Caco-2 (cell line): Measurements from ENCODE around the gene TRPM4. TPM values are rescaled to one million over a fixed set of nuclear protein-coding genes. Genes with fewer than 3 reads are reported as not detected.

ENCODE experiments used
- BruUV-seq: library from RNA; stranded (reverse); fragments of 400-500 nt; replicated peaks from 2 replicates; lab custom pipeline; 2021; lab: Mats Ljungman, UMichigan
- CTCF ChIA-PET: fragments of 300-600 bp; sonication (Branson Sonifier 250); formaldehyde crosslinking; loops from one replicate; lab custom pipeline; 2022; ENCODE audit warnings: antibody characterized with exemption; lab: Charles Lee
- POLR2A ChIA-PET: fragments of 300-600 bp; sonication (Branson Sonifier 250); formaldehyde crosslinking; loops from one replicate; lab custom pipeline; 2022; ENCODE audit warnings: antibody characterized with exemption; lab: Charles Lee
- DNase-seq, 2 experiments: peaks; one replicate each; pipeline versions ENCODE4 v3.0.0 to v3.0.0-alpha.2; 2020 to 2022
- H3K27me3 ChIP-seq: replicated peaks from 2 replicates; pipeline ENCODE4 v1.6.0; 2011; ENCODE audit warnings: low read length; ENCODE audit not compliant: control insufficient read depth, insufficient read depth
- H3K36me3 ChIP-seq: 2 replicates; pipeline ENCODE4 v1.5.1; 2011; ENCODE audit warnings: low read length; ENCODE audit not compliant: control insufficient read depth, insufficient read depth
- H3K4me1 ChIP-seq: fragments of 250-450 bp; sonication (Bioruptor Pico); 2 replicates; pipeline ENCODE4 v1.5.1; 2020; ENCODE audit warnings: mild to moderate bottlenecking
- H3K4me3 ChIP-seq: 2 replicates; pipeline ENCODE4 v1.5.1; 2011; ENCODE audit warnings: low read depth, mild to moderate bottlenecking, control low read depth, low read length
- H3K9me3 ChIP-seq: fragments of 250-450 bp; sonication (Bioruptor Pico); 2 replicates; pipeline ENCODE4 v1.5.1; 2020; ENCODE audit warnings: mild to moderate bottlenecking, moderate library complexity
- H3K27ac Mint-ChIP-seq: one replicate; pipeline ENCODE4 v1.8.0; 2022; ENCODE audit warnings: mixed read lengths; ENCODE audit not compliant: unreplicated experiment
- H3K27me3 Mint-ChIP-seq: one replicate; pipeline ENCODE4 v1.8.0; 2022; ENCODE audit warnings: mixed read lengths; ENCODE audit not compliant: insufficient read depth, unreplicated experiment
- H3K36me3 Mint-ChIP-seq: one replicate; pipeline ENCODE4 v1.8.0; 2022; ENCODE audit warnings: mild to moderate bottlenecking, mixed read lengths; ENCODE audit not compliant: insufficient read depth, unreplicated experiment
- H3K4me1 Mint-ChIP-seq: one replicate; pipeline ENCODE4 v1.8.0; 2022; ENCODE audit warnings: low read depth, mixed read lengths; ENCODE audit not compliant: unreplicated experiment
- H3K4me3 Mint-ChIP-seq: one replicate; pipeline ENCODE4 v1.8.0; 2022; ENCODE audit warnings: mild to moderate bottlenecking, moderate library complexity, mixed read lengths; ENCODE audit not compliant: unreplicated experiment
- H3K9me3 Mint-ChIP-seq: one replicate; pipeline ENCODE4 v1.8.0; 2022; ENCODE audit warnings: mixed read lengths; ENCODE audit not compliant: unreplicated experiment
- CTCF ChIP-seq, 2 experiments: fragments of 200-600 bp in 1 of 2; IDR thresholded peaks; 1 replicate in 1 of 2; 2 replicates in 1 of 2; pipeline versions ENCODE4 v1.5.1 to v1.8.0; 2011 to 2022; ENCODE audit warnings: antibody characterized with exemption in 1 of 2, control low read depth in 1 of 2, inconsistent platforms in 1 of 2, low read depth in 1 of 2, low read length in 1 of 2, mild to moderate bottlenecking in 1 of 2, moderate library complexity in 1 of 2; ENCODE audit not compliant: insufficient read depth in 1 of 2, severe bottlenecking in 1 of 2, unreplicated experiment in 1 of 2
- intact Hi-C: fragments of 100-400 bp; cut with micrococcal nuclease; formaldehyde crosslinking; loops from one replicate; pipeline ENCODE4 v1.10.0; 2022; ENCODE audit not compliant: unreplicated experiment
- total RNA-seq: library from RNA; stranded (reverse); gene quantifications from 2 replicates; pipeline ENCODE4 v1.2.3, GENCODE V29; 2022

Gene TRPM4
- total RNA-seq, 1 experiment from 2014 or later: 27.8 TPM

DNA sequence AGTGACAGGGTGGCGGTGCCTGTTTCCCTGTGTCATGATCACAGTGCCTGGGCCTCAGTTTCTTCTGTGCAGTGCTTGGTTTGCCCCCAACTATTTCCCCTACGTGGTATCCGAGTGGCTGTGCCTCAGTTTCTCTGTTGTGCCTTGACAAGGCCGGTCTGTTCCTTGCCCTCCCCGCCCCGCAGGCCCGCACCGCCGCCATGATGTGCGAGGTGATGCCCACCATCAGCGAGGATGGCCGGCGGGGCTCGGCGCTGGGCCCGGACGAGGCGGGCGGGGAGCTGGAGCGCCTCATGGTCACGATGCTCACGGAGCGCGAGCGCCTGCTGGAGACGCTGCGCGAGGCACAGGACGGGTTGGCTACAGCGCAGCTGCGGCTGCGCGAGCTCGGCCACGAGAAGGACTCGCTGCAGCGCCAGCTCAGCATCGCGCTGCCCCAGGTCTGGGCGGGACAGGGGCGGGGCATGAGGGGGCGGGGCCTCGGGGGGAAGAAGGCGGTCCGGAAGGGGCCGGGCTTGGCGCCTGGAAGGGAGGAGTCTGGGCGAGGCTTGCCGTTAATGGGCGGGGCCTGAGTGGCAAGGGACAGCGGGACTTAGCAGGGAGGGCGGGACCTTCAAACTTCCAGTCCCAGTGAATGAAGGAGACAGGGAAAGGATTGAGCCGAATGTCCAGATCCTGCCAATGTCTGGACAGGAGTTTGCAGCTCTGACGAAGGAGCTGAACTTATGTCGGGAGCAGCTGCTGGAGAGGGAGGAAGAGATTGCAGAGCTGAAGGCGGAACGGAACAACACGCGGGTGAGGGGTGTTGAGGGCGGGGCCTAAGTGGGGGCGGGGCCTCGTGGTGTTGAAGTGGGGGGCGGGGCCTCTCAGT is 29.7 kb upstream of the TRPM4 start:
- no peaks in the 10 kb centered on the region for H3K27me3 Mint-ChIP-seq
- peak in 1 of 2 experiments; percentile 16 for TF ChIP-seq CTCF (IDR thresholded peaks at IDR 0.05; ENCODE audit: insufficient read depth in 1 of 2, low read depth in 1 of 2, low read length in 1 of 2, severe bottlenecking in 1 of 2, unreplicated experiment in 1 of 2)
- DNase-seq: peak; percentile 98
- Histone ChIP-seq H3K4me1 (peaks cover 17% of the 10 kb centered on the region; the same call in 1 of the 2 replicates), H3K36me3 (peaks cover 2% of the 10 kb centered on the region; the same call in 1 of the 2 replicates), H3K9me3 (no peaks in the 10 kb centered on the region), H3K27me3 (no peaks in the 10 kb centered on the region), H3K4me3 (peak overlapping the region; percentile 46)
- TSS peak; percentile 77 for BruUV-seq
- H3K9me3 Mint-ChIP-seq: peaks cover 7% of the 10 kb centered on the region
- intact Hi-C loops: loop anchor here (1.0 kb wide), 2 partner anchors 9 to 21 kb away; partner anchors contain the start of genes C19orf73 and PPFIA3
- POLR2A ChIA-PET: interaction anchor here (0.5 to 1.1 kb wide), 14 partner anchors 14 to 635 kb away, joined by 3 to 14 read pairs (median 4); partner anchors contain the start of genes ALDH16A1, BAX, GYS1 and LIN7B
- H3K4me1 Mint-ChIP-seq: peaks cover 26% of the 10 kb centered on the region
- peaks cover 26% of the 10 kb centered on the region for H3K36me3 Mint-ChIP-seq
- H3K4me3 Mint-ChIP-seq: peak overlapping the region; percentile 85
- CTCF ChIA-PET: interaction anchor here (0.5 to 2.2 kb wide), 26 partner anchors 8 to 1359 kb away, joined by 3 to 51 read pairs (median 5); partner anchors contain the start of genes ALDH16A1, GYS1, LIN7B and PPFIA3
- peak overlapping the region; percentile 80 for H3K27ac Mint-ChIP-seq

GRCh38 chr19:49128545-49129237 is 28.9 kb upstream of the TRPM4 start:
- Mint-ChIP-seq H3K4me3 (peak overlapping the region; percentile 85), H3K4me1 (peaks cover 26% of the 10 kb centered on the region), H3K27me3 (no peaks in the 10 kb centered on the region), H3K36me3 (peaks cover 26% of the 10 kb centered on the region), H3K27ac (peak overlapping the region; percentile 80), H3K9me3 (peaks cover 7% of the 10 kb centered on the region)
- H3K9me3 ChIP-seq: no peaks in the 10 kb centered on the region
- H3K36me3 ChIP-seq: peaks cover 2% of the 10 kb centered on the region; the same call in 1 of the 2 replicates
- ChIA-PET POLR2A (interaction anchor here (1.0 to 1.1 kb wide), 5 partner anchors 15 to 324 kb away, joined by 3 to 14 read pairs (median 10); partner anchors contain the start of genes ALDH16A1, GYS1, LIN7B and RUVBL2), CTCF (interaction anchor here (1.0 to 2.2 kb wide), 3 partner anchors 20 to 70 kb away, joined by 7 to 51 read pairs (median 22); no protein-coding TSS in a partner anchor)
- peaks cover 17% of the 10 kb centered on the region; the same call in 1 of the 2 replicates for H3K4me1 ChIP-seq
- no peak for TF ChIP-seq CTCF (IDR thresholded peaks at IDR 0.05; ENCODE audit: insufficient read depth in 1 of 2, low read depth in 1 of 2, low read length in 1 of 2, severe bottlenecking in 1 of 2, unreplicated experiment in 1 of 2)
- H3K27me3 ChIP-seq: no peaks in the 10 kb centered on the region
- no peak for DNase-seq
- intact Hi-C loops: loop anchor here (1.0 kb wide), 2 partner anchors 9 to 21 kb away; partner anchors contain the start of genes C19orf73 and PPFIA3
- peak overlapping the region; percentile 46; the same call in 1 of the 2 replicates for H3K4me3 ChIP-seq
- BruUV-seq: no TSS peak
